K562 (cell line): Measurements from ENCODE around the gene TRIM47. TPM values are rescaled to one million over a fixed set of nuclear protein-coding genes. Genes with fewer than 3 reads are reported as not detected.

ENCODE experiments used
- ATF1 ChIP-seq, 2 experiments: fragments of 450-650 bp in 1 of 2; IDR thresholded peaks; 2 replicates each; pipeline ENCODE4 v1.6.1; 2016; ENCODE audit warnings: missing compliant biosample characterization in 1 of 2, missing genetic modification characterization in 1 of 2
- ATF3 ChIP-seq, 2 experiments: fragments of 450-650 bp in 1 of 2; sonication (generic) in 1 of 2; formaldehyde crosslinking in 1 of 2; IDR thresholded peaks in 1 of 2; conservative IDR thresholded peaks in 1 of 2; 2 replicates each; pipeline versions ENCODE4 v1.6.1 to v1.8.1; 2016 to 2023; ENCODE audit warnings: mild to moderate bottlenecking in 2 of 2, moderate library complexity in 2 of 2, inconsistent platforms in 1 of 2, missing genetic modification reagents in 1 of 2
- CHD1 ChIP-seq: fragments of 200-600 bp; sonication (generic); IDR thresholded peaks from one replicate; pipeline ENCODE4 v1.6.1; 2012; ENCODE audit warnings: mild to moderate bottlenecking, moderate library complexity, low read length, inconsistent platforms
- E2F4 ChIP-seq: sonication (generic); formaldehyde crosslinking; IDR thresholded peaks from 2 replicates; pipeline ENCODE4 v1.8.0; 2022; ENCODE audit warnings: mild to moderate bottlenecking, low read depth, missing genetic modification reagents
- ETS2 ChIP-seq: IDR thresholded peaks from 2 replicates; pipeline ENCODE4 v1.6.1; 2016; ENCODE audit warnings: borderline replicate concordance, missing genetic modification characterization, mild to moderate bottlenecking, moderate library complexity, missing compliant biosample characterization; ENCODE audit not compliant: poor library complexity, severe bottlenecking
- GABPA ChIP-seq: fragments of 200-800 bp; sonication (Bioruptor generic); conservative IDR thresholded peaks from 2 replicates; pipeline ENCODE4 v1.6.1; 2016; ENCODE audit warnings: low read depth, missing genetic modification characterization, missing compliant biosample characterization
- HDAC3 ChIP-seq: fragments of 450-650 bp; IDR thresholded peaks from 2 replicates; pipeline ENCODE4 v1.6.1; 2018; ENCODE audit warnings: borderline replicate concordance, mild to moderate bottlenecking, moderate library complexity; ENCODE audit not compliant: partially characterized antibody
- KLF16 ChIP-seq: IDR thresholded peaks from 2 replicates; pipeline ENCODE4 v1.6.1; 2016; ENCODE audit warnings: antibody characterized with exemption
- MIER1 ChIP-seq: fragments of 450-650 bp; IDR thresholded peaks from 2 replicates; pipeline ENCODE4 v1.6.1; 2016; ENCODE audit warnings: antibody characterized with exemption, mild to moderate bottlenecking, low read depth
- MLLT1 ChIP-seq, 2 experiments: fragments of 450-650 bp; IDR thresholded peaks; 2 replicates each; pipeline ENCODE4 v1.6.1; 2016
- MYBL2 ChIP-seq, 2 experiments: fragments of 450-650 bp in 1 of 2; sonication (generic) in 1 of 2; formaldehyde crosslinking in 1 of 2; IDR thresholded peaks; 2 replicates each; pipeline versions ENCODE4 v1.6.1 to v1.8.1; 2017 to 2022; ENCODE audit warnings: borderline replicate concordance in 1 of 2, inconsistent platforms in 1 of 2, low read depth in 1 of 2, mild to moderate bottlenecking in 1 of 2, missing genetic modification reagents in 1 of 2, moderate library complexity in 1 of 2
- NCOR1 ChIP-seq: fragments of 450-650 bp; IDR thresholded peaks from 2 replicates; pipeline ENCODE4 v1.6.1; 2016; ENCODE audit warnings: mild to moderate bottlenecking, moderate library complexity
- PHB2 ChIP-seq: fragments of 450-650 bp; IDR thresholded peaks from 2 replicates; pipeline ENCODE4 v1.6.1; 2017; ENCODE audit warnings: low read depth
- RBM17 ChIP-seq: fragments of 200-400 bp; formaldehyde crosslinking; IDR thresholded peaks from 2 replicates; pipeline ENCODE4 v1.6.1; 2017; ENCODE audit warnings: low read depth, mild to moderate bottlenecking, low read length, borderline replicate concordance
- U2AF2 ChIP-seq: fragments of 200-400 bp; formaldehyde crosslinking; optimal IDR thresholded peaks from 2 replicates; pipeline ENCODE3; 2017; ENCODE audit warnings: low read depth, mild to moderate bottlenecking, low read length
- XRCC3 ChIP-seq: fragments of 450-650 bp; IDR thresholded peaks from 2 replicates; pipeline ENCODE4 v1.6.1; 2017; ENCODE audit warnings: mild to moderate bottlenecking, moderate library complexity
- XRCC5 ChIP-seq: fragments of 200-400 bp; formaldehyde crosslinking; IDR thresholded peaks from 2 replicates; pipeline ENCODE4 v1.6.1; 2017; ENCODE audit warnings: low read depth, mild to moderate bottlenecking, low read length
- ZNF124 ChIP-seq: sonication (generic); formaldehyde crosslinking; IDR thresholded peaks from 2 replicates; pipeline ENCODE4 v1.8.1; 2022; ENCODE audit warnings: missing genetic modification reagents
- ZNF165 ChIP-seq: fragments of 250-450 bp; sonication (Bioruptor Pico); IDR thresholded peaks from 2 replicates; pipeline ENCODE4 v1.4.0; 2020; ENCODE audit warnings: borderline replicate concordance
- ZNF263 ChIP-seq: sonication (generic); formaldehyde crosslinking; IDR thresholded peaks from 2 replicates; pipeline ENCODE4 v1.8.0; 2022; ENCODE audit warnings: mild to moderate bottlenecking, missing genetic modification reagents, borderline replicate concordance
- polyA plus RNA-seq, 8 experiments: library from polyadenylated mRNA; depleted of rRNA in 4 of 8; stranded (reverse) in 5 of 8; unstranded in 3 of 8; fragments of >200 nt; fragmentation: Nextera tagmentation in 2 of 8; fragmentation: Illumina TruSeq in 1 of 8; extraction: Ambion mirVana in 2 of 8; extraction: Trizol in 1 of 8; gene quantifications; 2 replicates each; pipeline versions ENCODE4 v1.2.1 to v1.2.3, GENCODE V29; 2011 to 2014; ENCODE audit warnings: inconsistent platforms in 1 of 8, missing spikeins in 1 of 8
- total RNA-seq, 7 experiments: library from RNA; depleted of rRNA in 6 of 7; stranded (reverse); fragments of >200 nt in 6 of 7; fragmentation: Illumina TruSeq in 2 of 7; extraction: Trizol in 2 of 7; gene quantifications; 2 replicates each; pipeline versions ENCODE4 v1.2.1 to v1.2.3, GENCODE V29; 2011 to 2021; ENCODE audit warnings: low replicate concordance in 1 of 7
- TF ChIP-seq, protein P1 (sequence below): sonication (generic); formaldehyde crosslinking; IDR thresholded peaks from 2 replicates; pipeline ENCODE4 v1.8.0; 2022; ENCODE audit warnings: mild to moderate bottlenecking, missing genetic modification reagents
- TF ChIP-seq, protein P2 (sequence below): fragments of 250-450 bp; sonication (Bioruptor Pico); IDR thresholded peaks from 2 replicates; pipeline ENCODE4 v1.5.0; 2021

TRIM47 gene
- total and polyA plus RNA-seq, 9 of the 15 experiments (the other 6 are each of a cell fraction or from before 2014, with no cell fraction given), result 0.56 to 6.1 (median 3.2) TPM

GRCh38 chr17:75855310-75856061, 22.9 kb downstream of the TRIM47 start, which contains the start of gene WBP2 (continued):
- TF ChIP-seq XRCC3 (no peak), U2AF2 (no peak), ZNF263 (no peak), KLF16 (peak; percentile 5; the same call in 1 of the 2 replicates), ZNF165 (0 out of 2 replicates have a peak, but pooled peaks have one; percentile 12), ETS2 (tag) (no peak), XRCC5 (peak; percentile 83), ZNF124 (CRISPR knock-in tag) (no peak), CHD1 (peak; percentile 76), RBM17 (no peak), ATF3 (IDR thresholded peaks at IDR 0.05) (peak; percentile 27; the same call in 1 of the 2 replicates), ATF3 (CRISPR knock-in tag; conservative IDR thresholded peaks at IDR 0.05) (0 out of 2 replicates have a peak, but pooled peaks have one; percentile 43), GABPA (peak; percentile 85), MYBL2 (IDR thresholded peaks at IDR 0.05; ENCODE audit: low read depth) (no peak), MYBL2 (CRISPR knock-in tag; IDR thresholded peaks at IDR 0.05; ENCODE audit: borderline replicate concordance) (no peak), MLLT1 (IDR thresholded peaks at IDR 0.05) (peak in 1 of 2 experiments; percentile 96; a peak in 2 of 4 replicates), MIER1 (no peak), HDAC3 (peak; percentile 99), E2F4 (no peak), PHB2 (no peak), ATF1 (CRISPR knock-in tag; IDR thresholded peaks at IDR 0.05) (no peak), ATF1 (tag; IDR thresholded peaks at IDR 0.05) (peak; percentile 87), NCOR1 (no peak; the same call in 1 of the 2 replicates)
- TF ChIP-seq, protein P1, sequence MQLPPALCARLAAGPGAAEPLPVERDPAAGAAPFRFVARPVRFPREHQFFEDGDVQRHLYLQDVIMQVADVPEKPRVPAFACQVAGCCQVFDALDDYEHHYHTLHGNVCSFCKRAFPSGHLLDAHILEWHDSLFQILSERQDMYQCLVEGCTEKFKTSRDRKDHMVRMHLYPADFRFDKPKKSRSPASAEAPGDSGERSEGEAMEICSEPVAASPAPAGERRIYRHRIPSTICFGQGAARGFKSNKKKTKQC (CRISPR knock-in tag), result peak; percentile 27; the same call in 1 of the 2 replicates
- TF ChIP-seq, protein P2, sequence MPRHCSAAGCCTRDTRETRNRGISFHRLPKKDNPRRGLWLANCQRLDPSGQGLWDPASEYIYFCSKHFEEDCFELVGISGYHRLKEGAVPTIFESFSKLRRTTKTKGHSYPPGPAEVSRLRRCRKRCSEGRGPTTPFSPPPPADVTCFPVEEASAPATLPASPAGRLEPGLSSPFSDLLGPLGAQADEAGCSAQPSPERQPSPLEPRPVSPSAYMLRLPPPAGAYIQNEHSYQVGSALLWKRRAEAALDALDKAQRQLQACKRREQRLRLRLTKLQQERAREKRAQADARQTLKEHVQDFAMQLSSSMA (CRISPR knock-in tag), result no peak
